Esophagus squamous epithelium (tissue), 5 donors: Measurements from ENCODE around the gene FNDC3B. TPM values are rescaled to one million over a fixed set of nuclear protein-coding genes. Genes with fewer than 3 reads are reported as not detected.

Experiments used
- DNase-seq: peaks from one replicate; lab custom pipeline; 2025; lab: John Stamatoyannopoulos, UW
- H3K27ac ChIP-seq, 4 donors: fragments of 200-600 bp; sonication (generic); one replicate each; pipeline ENCODE4 v1.5.1; 2016 to 2019; ENCODE audit warnings: mild to moderate bottlenecking in 1 of 4
- H3K27me3 ChIP-seq, 4 donors: fragments of 200-600 bp; sonication (generic); 1 replicate in 3 of 4; 2 replicates in 1 of 4; pipeline versions ENCODE4 v1.5.1 to v1.6.0; 2017 to 2021; ENCODE audit warnings: antibody characterized with exemption in 1 of 4
- H3K36me3 ChIP-seq, 3 donors: fragments of 200-600 bp; sonication (generic); one replicate each; pipeline ENCODE4 v1.5.1; 2016 to 2019
- H3K4me1 ChIP-seq, 3 donors: fragments of 200-600 bp; sonication (generic); one replicate each; pipeline ENCODE4 v1.5.1; 2017 to 2019
- H3K4me3 ChIP-seq, 4 donors: fragments of 200-600 bp; sonication (generic); 1 replicate in 3 of 4; 2 replicates in 1 of 4; pipeline ENCODE4 v1.5.1; 2016 to 2019; ENCODE audit warnings: mild to moderate bottlenecking in 2 of 4, moderate library complexity in 1 of 4
- H3K9me3 ChIP-seq, 3 donors: fragments of 200-600 bp; sonication (generic); one replicate each; pipeline ENCODE4 v1.5.1; 2016 to 2019
- CTCF ChIP-seq, 6 experiments: fragments of 450-650 bp in 4 of 6; fragments of 200-600 bp in 2 of 6; sonication (generic) in 2 of 6; IDR thresholded peaks; one replicate each; pipeline ENCODE4 v1.5.1; 2016 to 2019; ENCODE audit warnings: antibody characterized with exemption in 6 of 6, mild to moderate bottlenecking in 4 of 6, moderate library complexity in 4 of 6
- POLR2A ChIP-seq, 4 donors: fragments of 450-650 bp; IDR thresholded peaks; one replicate each; pipeline ENCODE4 v1.6.1; 2017; ENCODE audit warnings: antibody characterized with exemption in 4 of 4, mild to moderate bottlenecking in 4 of 4, moderate library complexity in 3 of 4
- WGBS, 2 donors: methylation state at CpG; one replicate each; pipeline ENCODE4 v1.1.5; 2018; 5-methylcytosine and 5-hydroxymethylcytosine counted together
- intact Hi-C: fragments of 100-400 bp; cut with DNase I; formaldehyde crosslinking; loops from one replicate; pipeline ENCODE4 v1.15.0; 2022
- total RNA-seq, 4 donors: library from RNA; depleted of rRNA; stranded (reverse); fragments of >200 nt; gene quantifications; one replicate each; pipeline ENCODE4 v1.1.0, GENCODE V29; 2016
- donor health status: DM: yes; HTN: yes; CAD: no.

FNDC3B gene
- total RNA-seq, 4 donors from 2014 or later, result 7.7 to 44.3 (median 20.4) TPM

GRCh38 chr3:172130717-172131050 lies 91.3 kb downstream of the FNDC3B start:
- 45 to 53% methylated on average over 2 of the region's 2 CpGs for WGBS, 2 donors
- H3K4me1 ChIP-seq, result peaks cover 7 to 83% (median 45%) of the 10 kb centered on the region in 3 donors
- no peak for DNase-seq
- intact Hi-C loops, result no loop called here
- no peak overlapping the region for H3K4me3 ChIP-seq
- TF ChIP-seq POLR2A (IDR thresholded peaks at IDR 0.05) (no peak), CTCF (IDR thresholded peaks at IDR 0.05) (no peak)
- H3K27me3 ChIP-seq, result no peaks in the 10 kb centered on the region
- peak overlapping the region; percentile 44 to 84 (median 74) for H3K27ac ChIP-seq
- H3K36me3 ChIP-seq, result no peaks in the 10 kb centered on the region
- H3K9me3 ChIP-seq, result no peaks in the 10 kb centered on the region

GRCh38 chr3:172131746-172132145 lies 92.4 kb downstream of the FNDC3B start:
- no peaks in the 10 kb centered on the region for H3K36me3 ChIP-seq
- H3K4me1 ChIP-seq, result peaks cover 7 to 86% (median 46%) of the 10 kb centered on the region in 3 donors
- H3K27me3 ChIP-seq, result no peaks in the 10 kb centered on the region
- no peak for DNase-seq
- no peak overlapping the region for H3K27ac ChIP-seq
- 96% methylated on average over 1 of the region's 1 CpG for whole genome bisulfite sequencing, 2 donors
- H3K4me3 ChIP-seq, result no peak overlapping the region
- intact Hi-C loops, result no loop called here
- H3K9me3 ChIP-seq, result no peaks in the 10 kb centered on the region
- TF ChIP-seq POLR2A (IDR thresholded peaks at IDR 0.05) (no peak), CTCF (IDR thresholded peaks at IDR 0.05) (no peak)

GRCh38 chr3:172132159-172132586 lies 92.8 kb downstream of the FNDC3B start:
- intact Hi-C loops, result no loop called here
- no peaks in the 10 kb centered on the region for H3K9me3 ChIP-seq
- no peak overlapping the region for H3K27ac ChIP-seq
- H3K36me3 ChIP-seq, result no peaks in the 10 kb centered on the region
- peaks cover 7 to 86% (median 45%) of the 10 kb centered on the region in 3 donors for H3K4me1 ChIP-seq
- no peaks in the 10 kb centered on the region for H3K27me3 ChIP-seq
- H3K4me3 ChIP-seq, result no peak overlapping the region
- TF ChIP-seq POLR2A (IDR thresholded peaks at IDR 0.05) (no peak), CTCF (IDR thresholded peaks at IDR 0.05) (no peak)
- WGBS, 2 donors, result 67 to 85% methylated on average over 4 of the region's 4 CpGs
- DNase-seq, result no peak

DNA sequence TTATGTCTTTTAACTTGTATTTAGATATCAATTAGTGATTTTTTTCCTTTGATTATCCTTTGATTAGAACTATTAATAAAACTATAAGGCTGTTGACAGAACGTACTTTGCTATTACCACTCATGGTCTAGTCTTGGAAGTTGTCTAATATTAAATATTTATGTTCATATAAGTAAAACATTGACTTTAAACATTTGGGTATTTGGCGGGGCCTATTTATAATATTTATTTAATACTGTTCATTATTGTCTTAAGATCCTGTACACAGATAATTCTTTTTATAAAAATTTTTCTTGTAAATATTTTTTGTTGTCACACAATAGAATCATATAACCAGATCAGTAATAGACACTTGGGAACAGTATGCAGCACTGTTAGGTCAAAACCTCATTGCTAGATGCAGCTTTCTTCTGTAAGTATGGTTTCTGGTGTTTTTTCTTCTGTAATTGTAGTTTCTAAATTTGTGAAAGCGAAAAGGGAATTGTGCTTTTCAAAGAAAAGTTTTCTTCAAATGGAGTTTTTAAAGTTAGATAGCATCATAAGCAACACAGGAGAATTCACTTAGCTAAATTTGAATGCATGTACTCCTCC lies 93.4 kb downstream of the FNDC3B start:
- intact Hi-C loops, result no loop called here
- H3K27me3 ChIP-seq, result no peaks in the 10 kb centered on the region
- TF ChIP-seq POLR2A (IDR thresholded peaks at IDR 0.05) (no peak), CTCF (IDR thresholded peaks at IDR 0.05) (no peak)
- H3K4me1 ChIP-seq, result peaks cover 10 to 86% (median 47%) of the 10 kb centered on the region in 3 donors
- H3K4me3 ChIP-seq, result no peak overlapping the region
- no peaks in the 10 kb centered on the region for H3K9me3 ChIP-seq
- H3K27ac ChIP-seq, result no peak overlapping the region
- WGBS, 2 donors, result 75 to 91% methylated on average over 3 of the region's 3 CpGs
- no peak for DNase-seq
- no peaks in the 10 kb centered on the region for H3K36me3 ChIP-seq

- H3K27ac ChIP-seq, result peak overlapping the region in 1 of 4 donors; percentile 26
Observed at GRCh38 chr3:172133838-172134237, 94.5 kb downstream of the FNDC3B start.

More at GRCh38 chr3:172133838-172134237, 94.5 kb downstream of the FNDC3B start:
- peaks cover 18 to 86% (median 53%) of the 10 kb centered on the region in 3 donors for H3K4me1 ChIP-seq
- no peak overlapping the region for H3K4me3 ChIP-seq
- 92 to 93% methylated on average over 4 of the region's 4 CpGs for WGBS, 2 donors
- intact Hi-C loops, result no loop called here
- no peaks in the 10 kb centered on the region for H3K36me3 ChIP-seq
- TF ChIP-seq POLR2A (IDR thresholded peaks at IDR 0.05), result no peak
- no peak for TF ChIP-seq CTCF (IDR thresholded peaks at IDR 0.05)
- H3K9me3 ChIP-seq, result no peaks in the 10 kb centered on the region
- no peaks in the 10 kb centered on the region for H3K27me3 ChIP-seq
- DNase-seq, result no peak
